NCI-H1092 (cell line): ENCODE data around the gene SNAI3.

Source experiments
- DNase-seq: peaks from one replicate; lab custom pipeline; 2025; lab: John Stamatoyannopoulos, UW

The SNAI3 gene

DNA sequence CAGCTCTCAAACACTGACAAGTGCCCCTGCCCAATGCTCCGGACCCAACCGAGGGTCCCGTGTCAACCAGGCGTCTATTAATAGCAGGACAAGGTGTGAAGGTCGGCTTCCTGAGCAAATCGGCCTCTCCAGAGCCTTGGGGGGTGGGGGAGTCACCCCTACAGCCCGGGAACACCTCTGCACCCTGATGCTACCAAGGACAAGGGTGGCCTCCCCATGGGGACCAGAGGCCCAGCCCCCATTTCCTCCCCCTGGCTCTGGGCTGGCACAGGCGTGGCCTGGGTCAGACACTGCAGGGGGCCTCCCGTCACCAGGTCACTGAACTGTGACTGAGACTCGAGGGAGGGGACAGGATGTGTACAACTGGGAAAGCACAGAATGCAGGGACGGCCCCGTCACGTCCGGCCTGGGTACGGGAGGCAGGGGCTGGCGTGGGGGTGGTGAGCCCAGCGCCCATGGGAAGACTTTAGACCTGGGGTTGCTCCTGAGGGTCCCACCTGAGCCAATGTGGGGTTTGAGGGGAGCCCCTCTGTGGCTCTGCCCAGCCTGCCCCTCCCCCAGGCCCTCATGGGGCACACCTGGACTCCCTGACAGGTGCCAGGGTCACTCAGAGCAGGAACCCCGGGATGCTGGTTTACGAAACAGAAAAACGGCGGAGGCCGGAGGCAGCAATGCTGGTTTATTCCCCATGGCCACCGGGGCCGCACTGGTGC is 34.9 kb downstream of the SNAI3 start:
- no peak for DNase-seq

DNA sequence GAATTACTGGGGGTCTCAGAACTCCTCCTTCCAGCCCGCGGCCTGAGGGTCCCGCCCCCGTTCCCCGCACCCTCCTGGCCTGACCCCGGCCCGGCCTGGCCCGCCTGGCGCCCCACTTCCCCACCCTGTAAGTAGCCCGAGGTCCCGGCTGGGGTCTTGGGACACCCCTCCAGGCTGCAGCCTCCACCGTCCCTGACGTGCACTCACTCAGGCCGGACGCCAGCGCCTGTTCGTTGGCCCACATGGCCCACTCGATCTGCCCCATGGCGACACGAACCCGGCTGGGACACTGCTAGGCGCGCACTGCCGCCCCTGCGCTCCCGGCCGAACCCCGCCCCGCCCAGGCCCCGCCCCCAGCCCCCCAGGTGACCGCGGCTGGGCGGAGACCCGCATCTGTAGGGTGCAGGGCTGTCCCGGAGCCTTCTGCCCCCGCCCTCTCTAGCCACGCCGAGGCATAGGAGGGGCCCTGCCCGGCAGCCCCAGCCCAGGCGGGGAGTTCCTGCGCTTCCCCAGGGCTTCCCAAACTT is 35.5 kb downstream of the SNAI3 start, which contains the start of gene CYBA:
Gene CYBA, minus strand, starts transcription at position 305 of the 527 bp plus-strand sequence. Its CDS starts 40 bp downstream, at position 265.
- no peak for DNase-seq

DNA sequence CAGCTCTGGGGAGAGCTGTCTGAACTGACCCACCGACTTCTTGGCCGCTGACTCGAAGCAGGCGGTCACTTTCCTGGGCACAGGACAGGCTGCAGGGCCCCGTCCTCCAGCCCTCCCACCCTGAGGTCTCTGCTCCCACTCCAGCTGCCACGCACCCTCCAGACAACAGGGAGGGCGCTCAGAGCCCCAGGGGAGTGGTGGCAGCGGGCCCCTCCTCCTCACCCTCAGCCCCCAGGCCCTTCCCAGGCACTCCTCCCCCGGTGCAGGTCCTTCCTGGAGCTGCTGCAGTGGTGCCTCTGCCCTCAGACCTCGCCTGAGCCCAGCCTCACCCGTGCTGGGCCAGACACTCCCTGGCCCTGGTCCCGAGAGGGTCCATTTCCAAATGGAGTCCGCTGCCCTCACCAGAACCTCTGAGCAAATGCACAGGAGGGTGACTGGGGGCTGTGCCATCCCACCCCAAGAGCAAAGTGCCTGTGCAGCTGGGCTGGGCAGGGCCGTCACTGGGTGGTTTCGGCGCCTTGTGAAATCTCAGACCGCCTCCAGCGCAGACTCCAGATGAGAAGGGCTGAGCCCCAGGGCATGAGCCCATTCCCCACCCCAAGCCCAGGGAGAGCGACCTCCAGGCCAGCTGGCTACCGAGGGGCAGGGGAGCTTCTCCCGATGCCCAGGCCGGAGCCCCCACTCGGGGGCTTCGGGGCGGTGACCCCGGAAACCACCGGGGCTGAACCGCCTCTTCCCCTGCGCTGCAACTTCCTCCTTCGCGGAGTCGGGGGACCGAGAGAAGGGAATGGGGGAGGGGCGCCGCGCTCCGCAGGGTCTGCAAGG is 36.2 kb downstream of the SNAI3 start:
- DNase-seq = no peak

DNA sequence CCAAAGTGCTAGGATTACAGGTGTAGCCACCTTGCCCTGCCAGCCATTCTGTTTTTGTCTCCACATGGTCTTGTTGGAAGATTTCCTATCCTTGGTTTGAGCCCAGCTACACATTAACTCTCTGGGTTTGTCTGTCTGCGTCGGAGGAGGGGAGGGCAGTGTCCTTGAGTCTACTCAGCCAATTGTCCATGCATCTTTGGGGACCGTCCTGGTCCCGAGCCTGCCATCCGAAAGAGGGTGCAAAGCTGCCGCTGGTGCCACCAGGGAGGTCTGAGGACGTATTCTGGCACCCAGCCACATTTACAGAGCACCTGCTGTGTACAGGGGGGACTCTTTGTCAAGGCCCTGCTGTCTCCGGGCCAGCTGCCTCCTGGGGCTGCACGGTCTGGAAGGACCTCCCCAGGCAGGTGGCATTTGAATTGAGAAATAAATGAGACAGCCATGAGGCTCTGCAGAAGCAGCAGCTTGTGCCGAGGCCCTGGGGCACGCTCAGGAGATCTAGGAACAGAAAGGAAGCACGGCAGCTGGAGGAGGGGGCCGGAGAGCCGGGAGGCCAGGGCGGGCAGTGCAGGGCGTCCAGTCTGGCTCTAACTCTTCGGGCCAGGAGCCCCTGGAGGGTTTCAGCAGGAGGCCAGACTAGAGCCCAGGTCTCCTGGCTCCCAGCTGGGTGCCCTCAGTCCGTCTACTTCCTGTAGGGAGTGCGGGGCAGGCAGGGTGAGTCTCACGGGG is 36.9 kb downstream of the SNAI3 start:
- DNase-seq = peak; percentile 72

DNA sequence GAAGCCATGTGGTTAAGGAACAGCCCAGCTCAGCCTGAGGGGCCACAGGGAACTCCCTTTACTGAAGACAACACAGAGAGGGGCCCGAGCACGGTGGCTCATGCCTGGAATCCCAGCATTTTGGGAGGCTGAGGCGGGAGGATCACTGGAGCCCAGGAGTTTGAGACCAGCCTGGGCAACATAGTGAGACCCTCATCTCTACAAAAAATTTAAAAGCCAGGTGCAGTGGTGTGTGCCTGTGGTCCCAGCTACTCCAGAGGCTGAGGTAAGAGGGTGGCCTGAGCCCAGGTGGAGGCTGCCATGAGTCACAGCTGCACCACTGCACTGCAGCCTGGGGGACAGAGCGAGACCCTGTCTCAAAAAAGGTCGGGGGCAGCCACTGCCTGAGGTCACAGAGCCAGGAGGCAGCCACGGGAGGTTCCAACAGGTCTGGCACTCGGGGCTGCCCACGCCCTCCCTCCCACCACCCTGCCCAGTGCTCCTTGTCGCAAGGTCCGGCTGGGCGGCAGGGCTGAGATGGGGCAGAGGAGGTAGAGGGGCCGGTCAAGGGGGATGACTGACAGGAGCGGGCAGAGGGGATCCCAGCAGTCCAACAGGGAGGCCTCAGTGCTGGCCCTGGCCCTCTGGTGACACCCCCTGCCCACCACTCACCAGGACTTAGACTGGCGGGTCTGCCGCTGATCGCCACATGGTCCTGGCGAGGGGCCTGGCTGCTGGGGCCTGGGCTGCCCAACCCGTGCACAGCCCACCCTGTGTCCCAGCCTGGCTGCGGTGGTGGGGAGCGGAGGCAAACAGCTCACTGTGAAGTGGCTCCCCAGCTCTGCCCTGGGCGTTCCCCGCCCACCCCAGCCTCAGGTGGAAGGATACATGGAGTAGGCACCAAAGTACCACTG is 38.9 kb downstream of the SNAI3 start:
- no peak for DNase-seq

DNA sequence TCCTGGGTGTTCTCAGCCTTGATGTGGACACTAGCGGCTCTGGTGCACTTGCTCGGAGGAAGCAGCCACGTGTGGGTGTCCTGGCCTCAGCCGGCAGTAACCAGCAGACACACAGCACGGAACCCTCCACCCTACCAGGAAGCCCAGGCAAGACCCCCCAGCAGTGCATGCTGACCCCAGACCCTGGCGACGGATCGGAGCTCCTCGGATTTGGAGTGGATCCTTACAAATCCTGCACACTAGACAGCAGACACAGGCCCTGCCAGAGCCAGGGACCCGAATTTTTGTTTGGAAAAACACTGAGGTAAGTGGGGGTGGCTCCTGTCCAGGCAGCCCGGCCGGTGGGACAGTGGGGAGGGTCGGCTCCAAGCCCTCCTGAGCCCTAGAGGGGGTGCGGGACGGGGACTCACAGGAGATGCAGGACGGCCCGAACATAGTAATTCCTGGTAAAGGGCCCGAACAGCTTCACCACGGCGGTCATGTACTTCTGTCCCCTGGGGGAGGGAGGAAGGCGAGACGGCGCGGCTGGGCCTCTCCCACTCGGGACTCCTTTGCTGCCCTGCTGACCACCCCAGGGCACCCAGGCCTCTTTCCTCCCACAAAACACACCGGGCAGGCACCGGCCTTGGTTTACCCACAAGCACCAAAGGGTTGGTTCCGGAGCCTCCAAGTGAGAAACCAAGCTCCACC is 39.8 kb downstream of the SNAI3 start:
- DNase-seq = no peak

DNA sequence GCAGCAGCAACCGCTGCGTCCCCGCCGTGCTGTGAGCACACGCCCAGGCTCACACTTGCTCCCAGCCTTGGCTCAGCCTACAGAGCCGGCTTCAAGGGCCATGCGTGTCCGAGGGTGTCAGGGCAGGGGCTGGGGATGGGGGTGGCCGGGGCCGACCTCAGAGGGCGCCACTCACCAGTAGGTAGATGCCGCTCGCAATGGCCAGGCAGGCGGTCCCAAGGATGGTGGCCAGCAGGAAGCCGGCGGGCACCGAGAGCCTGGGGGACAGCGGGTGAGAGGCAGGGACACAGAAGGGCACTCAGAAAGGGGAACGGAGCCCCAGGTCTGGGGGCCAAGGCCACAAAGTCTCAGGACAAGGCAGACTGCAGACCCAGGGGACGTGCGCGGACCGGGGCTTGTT is 40.4 kb downstream of the SNAI3 start:
- no peak for DNase-seq

DNA sequence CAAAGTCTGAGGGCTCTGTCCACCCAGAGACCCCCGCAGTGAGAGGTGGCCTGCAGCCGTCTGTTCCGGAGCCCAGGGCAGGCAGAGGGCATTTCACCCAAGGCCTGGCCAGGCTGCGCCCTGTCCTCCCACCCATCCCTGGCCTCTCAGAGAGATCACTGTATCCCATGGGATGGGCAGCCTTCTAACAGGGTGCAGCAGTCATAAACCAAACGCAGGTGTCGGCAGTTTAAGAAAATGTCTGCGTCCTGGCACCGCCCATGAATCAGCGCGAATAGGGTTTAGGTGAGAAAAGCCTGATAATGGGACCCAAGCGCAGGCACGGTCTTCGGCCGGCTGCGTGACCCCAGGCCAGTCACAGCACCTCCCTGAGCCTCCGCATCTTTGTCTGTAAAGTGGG is 40.9 kb downstream of the SNAI3 start:
- DNase-seq = no peak

DNA sequence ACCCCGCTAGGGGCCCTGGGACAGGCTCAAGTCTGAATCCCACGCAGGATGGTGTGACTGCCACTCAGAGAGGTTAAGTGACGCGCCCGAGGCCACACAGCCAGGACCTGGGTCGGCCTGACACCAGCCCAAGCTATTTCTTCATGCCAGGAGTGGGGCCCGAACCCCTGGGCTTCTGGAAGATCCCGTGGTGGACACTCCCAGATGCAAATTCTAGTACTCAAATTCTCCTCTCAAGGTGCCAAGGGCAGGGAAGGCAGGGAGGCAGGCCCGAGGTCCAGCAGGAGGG is 42.7 kb downstream of the SNAI3 start:
- DNase-seq = no peak

DNA sequence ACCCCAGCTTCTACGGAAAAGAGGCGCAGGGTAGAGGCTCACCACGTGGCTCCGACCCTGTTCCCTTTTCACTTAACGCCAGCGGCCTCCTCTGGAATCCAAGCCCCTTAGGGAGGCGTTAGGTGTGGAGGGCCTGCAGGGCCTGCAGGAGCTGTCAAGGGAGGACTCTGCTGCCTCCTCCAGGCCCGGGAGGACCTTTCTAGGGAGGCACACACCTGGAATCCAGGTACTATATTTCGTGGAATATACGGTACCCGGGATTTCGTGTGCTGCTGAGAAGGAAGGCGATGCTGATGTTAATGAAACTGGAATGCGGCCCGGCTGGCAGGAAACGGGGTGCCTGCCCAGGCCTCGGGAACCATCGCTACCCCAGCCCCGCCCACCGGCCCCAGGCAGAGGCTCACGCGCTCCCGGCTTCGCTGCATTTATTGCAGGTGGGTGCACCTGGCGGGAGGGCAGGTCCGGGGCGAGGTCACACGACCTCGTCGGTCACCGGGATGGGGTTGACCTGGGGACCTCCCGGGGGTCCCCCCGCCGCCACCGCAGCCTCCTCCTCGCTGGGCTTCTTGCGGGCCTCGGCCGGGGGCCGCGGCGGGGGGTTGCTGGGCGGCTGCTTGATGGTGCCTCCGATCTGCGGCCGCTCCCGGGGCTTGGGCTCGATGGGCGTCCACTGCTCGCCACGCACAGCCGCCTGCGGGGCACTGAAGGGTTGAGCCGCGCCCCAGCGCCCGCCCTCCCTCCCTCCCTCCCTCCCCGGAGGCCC is 43.2 kb downstream of the SNAI3 start:
- DNase-seq = no peak

DNA sequence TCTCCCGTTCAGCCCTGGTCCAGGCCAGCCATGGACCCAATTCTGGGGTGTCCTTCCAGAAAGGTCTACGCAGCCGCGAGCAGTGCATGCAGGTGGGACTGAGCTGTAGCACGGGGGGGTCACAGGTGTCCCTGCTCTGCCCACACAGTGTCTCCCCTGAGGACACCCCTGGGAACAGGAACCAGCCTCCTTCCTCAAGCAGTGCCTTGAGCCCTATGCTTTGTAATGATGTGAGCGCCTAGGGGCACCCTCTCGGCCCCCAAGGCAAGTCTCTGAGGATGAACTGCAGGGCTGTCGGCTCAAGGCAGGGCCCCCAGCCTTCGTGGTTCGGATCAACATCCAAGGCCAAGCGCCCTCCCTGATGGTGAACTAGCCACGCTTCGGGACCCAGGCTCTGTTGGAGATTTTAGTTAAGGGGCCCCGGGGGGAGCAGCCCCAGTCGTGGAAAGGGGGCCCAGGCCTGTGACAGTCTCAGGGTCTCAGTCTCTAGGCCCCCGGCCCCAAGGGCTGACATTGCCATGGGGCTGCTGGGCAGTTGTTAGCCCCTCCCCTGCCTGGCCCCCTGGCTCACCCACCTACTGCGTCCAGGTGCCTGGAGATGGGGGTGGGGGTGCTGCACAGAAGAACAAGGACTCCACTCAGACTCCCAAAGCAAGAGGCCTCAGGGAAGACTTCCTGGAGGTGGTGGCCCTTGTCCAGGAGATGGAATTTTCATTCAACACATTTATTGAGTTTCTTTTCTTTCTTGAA is 45.6 kb downstream of the SNAI3 start:
- no peak for DNase-seq

DNA sequence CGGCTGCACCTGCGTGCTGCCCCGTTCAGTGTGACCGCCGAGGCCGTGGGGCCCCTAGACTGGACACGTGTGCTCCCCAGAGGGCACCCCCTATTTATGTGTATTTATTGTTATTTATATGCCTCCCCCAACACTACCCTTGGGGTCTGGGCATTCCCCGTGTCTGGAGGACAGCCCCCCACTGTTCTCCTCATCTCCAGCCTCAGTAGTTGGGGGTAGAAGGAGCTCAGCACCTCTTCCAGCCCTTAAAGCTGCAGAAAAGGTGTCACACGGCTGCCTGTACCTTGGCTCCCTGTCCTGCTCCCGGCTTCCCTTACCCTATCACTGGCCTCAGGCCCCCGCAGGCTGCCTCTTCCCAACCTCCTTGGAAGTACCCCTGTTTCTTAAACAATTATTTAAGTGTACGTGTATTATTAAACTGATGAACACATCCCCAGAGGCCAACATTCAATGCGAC is 46.2 kb downstream of the SNAI3 start:
- no peak for DNase-seq

DNA sequence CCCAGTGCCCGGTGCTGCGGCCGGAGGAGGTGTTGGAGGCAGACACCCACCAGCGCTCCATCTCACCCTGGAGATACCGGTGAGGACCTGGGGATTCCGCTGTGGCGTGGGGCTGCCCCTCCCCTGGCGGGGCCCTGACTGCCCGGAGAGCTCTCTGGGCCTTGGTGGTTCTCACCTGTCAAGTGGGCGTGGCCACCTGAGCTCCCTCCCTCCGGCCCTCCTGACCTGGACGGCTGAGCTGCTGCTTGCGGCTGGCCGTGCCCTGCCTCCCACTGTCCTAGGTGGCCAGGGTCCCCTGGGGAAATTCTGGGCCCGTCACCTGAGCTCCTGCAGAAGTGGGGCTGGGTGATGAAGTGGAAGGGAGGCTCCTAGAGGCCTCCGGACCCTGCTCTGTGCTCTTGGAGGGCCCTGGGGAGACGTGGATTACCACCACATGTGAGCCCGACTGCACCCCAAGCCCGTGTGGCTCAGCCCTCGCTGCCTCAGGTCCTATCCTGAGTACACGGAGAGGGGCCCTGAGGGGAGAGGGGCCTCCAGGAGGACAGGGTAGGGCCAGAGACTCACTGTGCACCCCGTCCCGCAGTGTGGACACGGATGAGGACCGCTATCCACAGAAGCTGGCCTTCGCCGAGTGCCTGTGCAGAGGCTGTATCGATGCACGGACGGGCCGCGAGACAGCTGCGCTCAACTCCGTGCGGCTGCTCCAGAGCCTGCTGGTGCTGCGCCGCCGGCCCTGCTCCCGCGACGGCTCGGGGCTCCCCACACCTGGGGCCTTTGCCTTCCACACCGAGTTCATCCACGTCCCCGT is 46.9 kb downstream of the SNAI3 start:
- no peak for DNase-seq

DNA sequence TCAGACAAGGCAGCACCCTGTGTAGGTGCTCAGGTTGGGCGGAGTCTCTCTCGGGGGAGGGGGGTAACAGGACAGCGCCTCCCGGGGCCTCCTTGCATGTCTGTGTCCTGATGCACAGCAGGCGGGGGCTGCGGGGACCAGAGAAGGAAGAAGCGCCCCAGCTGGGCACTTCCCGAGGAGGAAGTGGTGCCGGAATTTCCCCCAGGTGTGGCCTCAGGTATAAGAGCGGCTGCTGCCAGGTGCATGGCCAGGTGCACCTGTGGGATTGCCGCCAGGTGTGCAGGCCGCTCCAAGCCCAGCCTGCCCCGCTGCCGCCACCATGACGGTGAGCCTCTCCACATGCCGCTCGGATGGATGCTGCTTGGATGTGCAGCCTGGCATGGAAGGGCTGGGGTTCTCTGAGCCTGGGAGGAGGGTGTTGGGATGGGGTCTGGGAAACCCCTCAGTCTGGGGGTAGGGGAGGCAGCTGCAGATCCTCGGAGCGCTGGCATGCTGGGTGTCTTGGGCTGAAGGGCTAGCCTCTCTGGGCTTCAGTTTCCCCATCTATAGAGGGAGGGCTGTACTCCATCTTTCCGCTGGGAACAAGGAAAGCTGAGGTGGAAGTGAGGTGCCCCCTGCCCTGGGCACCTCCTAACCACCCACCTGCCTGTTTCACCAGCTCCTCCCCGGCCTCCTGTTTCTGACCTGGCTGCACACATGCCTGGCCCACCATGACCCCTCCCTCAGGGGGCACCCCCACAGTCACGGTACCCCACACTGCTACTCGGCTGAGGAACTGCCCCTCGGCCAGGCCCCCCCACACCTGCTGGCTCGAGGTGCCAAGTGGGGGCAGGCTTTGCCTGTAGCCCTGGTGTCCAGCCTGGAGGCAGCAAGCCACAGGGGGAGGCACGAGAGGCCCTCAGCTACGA is 47.7 kb downstream of the SNAI3 start, which contains the start of gene IL17C:
Gene IL17C, plus strand, starts transcription at position 250 of the 908 bp plus-strand sequence. Its CDS starts 70 bp downstream, at position 320.
- DNase-seq = no peak

DNA sequence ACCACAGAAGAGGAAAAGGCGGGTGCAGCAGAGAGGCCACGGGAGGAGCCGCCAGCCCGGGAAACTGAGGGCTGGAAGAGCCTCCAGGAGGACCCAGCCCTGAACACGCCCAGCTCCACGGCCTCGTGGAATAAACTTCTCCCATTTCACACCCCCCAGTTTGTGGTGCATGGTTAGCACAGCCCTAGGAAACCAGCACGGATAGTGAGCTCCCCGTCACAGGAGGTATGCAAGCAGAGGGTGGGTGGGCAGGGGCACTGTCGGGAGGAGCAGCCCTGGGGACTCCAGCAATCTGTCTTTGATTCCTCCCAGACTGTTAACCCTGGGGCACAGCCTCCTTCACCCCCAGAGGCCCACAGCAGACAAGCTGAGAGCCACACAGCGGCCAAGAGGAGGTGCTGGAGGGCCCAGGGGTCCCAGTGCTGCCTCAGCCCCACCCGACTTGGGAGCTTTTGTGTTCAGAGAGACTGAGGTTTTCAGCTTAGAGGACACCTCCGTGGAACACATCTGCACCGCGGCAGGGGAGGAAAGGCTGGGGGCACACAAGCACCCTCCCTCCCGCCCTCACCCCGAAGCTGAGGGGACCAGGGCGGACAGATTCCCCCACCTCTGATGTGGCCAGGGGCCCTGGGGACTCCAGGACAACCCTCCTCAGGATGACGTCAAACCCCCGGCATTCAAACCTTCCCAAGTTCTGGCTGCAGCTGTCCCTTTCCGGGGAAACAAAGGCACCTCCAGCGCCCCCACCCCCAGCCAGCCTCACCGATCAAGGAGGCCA is 49.6 kb downstream of the SNAI3 start:
- no peak for DNase-seq

DNA sequence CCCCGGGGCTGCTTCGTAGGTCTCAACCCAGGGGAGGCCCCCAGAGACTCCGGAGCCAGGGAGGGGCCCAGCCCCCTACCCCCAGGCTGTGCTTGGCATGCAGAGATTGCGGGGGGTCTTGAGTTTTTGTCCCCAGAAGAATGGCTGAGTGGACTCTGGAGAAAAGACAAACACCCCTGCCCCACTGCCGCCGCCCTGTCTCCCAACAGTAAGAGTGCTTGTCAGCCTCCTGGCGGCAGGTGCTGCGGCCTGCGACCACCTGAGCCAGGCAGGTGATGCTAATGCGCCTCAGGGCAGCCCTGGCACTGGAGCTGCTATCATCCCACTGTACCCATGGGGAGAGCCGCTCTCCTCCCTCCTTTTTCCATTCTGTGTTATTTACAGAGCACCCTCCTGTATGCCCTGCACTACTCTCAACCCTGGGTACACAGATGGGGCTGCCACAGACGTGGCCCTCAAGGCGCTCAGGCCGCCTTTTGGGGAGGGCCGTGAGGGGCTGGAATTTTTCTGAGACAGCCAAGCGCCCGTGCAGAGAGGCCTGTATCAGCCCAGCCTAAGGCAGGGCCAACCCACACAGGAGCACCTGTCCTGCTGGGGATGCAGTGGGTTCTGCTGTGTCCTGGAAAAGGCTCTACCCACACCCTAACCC is 50.5 kb downstream of the SNAI3 start:
- no peak for DNase-seq
